HepG2 (cell line): ENCODE measurements around the gene NEDD8. TPM values are rescaled to one million over a fixed set of nuclear protein-coding genes. Genes with fewer than 3 reads are reported as not detected.

Source experiments
- CEBPB ChIP-seq: IDR thresholded peaks from 2 replicates; pipeline ENCODE4 v1.6.1; 2011; ENCODE audit warnings: low read depth, low read length, improper control_type of control experiment, borderline replicate concordance
- FOXA3 ChIP-seq: IDR thresholded peaks from 2 replicates; pipeline ENCODE4 v1.6.1; 2016; ENCODE audit warnings: missing genetic modification reagents, missing compliant biosample characterization
- FOXK1 ChIP-seq: sonication (generic); formaldehyde crosslinking; IDR thresholded peaks from 2 replicates; pipeline ENCODE4 v1.4.0; 2020; ENCODE audit warnings: low read depth, missing genetic modification reagents, borderline replicate concordance
- GTF3A ChIP-seq: sonication (generic); formaldehyde crosslinking; conservative IDR thresholded peaks from 2 replicates; pipeline ENCODE4 v1.4.0; 2020; ENCODE audit warnings: mild to moderate bottlenecking, missing genetic modification reagents
- HMGXB4 ChIP-seq, 2 experiments: sonication (generic) in 1 of 2; formaldehyde crosslinking in 1 of 2; IDR thresholded peaks; 2 replicates each; pipeline versions ENCODE4 v1.4.0 to v1.6.1; 2018 to 2020; ENCODE audit warnings: missing genetic modification reagents in 2 of 2, borderline replicate concordance in 1 of 2, low read depth in 1 of 2, mild to moderate bottlenecking in 1 of 2, missing biosample characterization in 1 of 2
- MIER3 ChIP-seq: IDR thresholded peaks from 2 replicates; pipeline ENCODE4 v1.6.1; 2016; ENCODE audit warnings: missing compliant biosample characterization, borderline replicate concordance
- NONO ChIP-seq, 2 experiments: fragments of 450-650 bp in 1 of 2; sonication (generic) in 1 of 2; formaldehyde crosslinking in 1 of 2; IDR thresholded peaks in 1 of 2; conservative IDR thresholded peaks in 1 of 2; 2 replicates each; pipeline versions ENCODE4 v1.6.1 to v1.8.0; 2017 to 2022; ENCODE audit warnings: mild to moderate bottlenecking in 1 of 2, missing genetic modification reagents in 1 of 2, moderate library complexity in 1 of 2
- NPAS2 ChIP-seq: sonication (generic); formaldehyde crosslinking; IDR thresholded peaks from 2 replicates; pipeline ENCODE4 v1.8.0; 2022; ENCODE audit warnings: mild to moderate bottlenecking, missing genetic modification reagents, borderline replicate concordance
- PBX2 ChIP-seq: IDR thresholded peaks from 2 replicates; pipeline ENCODE4 v1.6.1; 2016; ENCODE audit warnings: control low read depth
- PRDM10 ChIP-seq: sonication (generic); formaldehyde crosslinking; IDR thresholded peaks from 2 replicates; pipeline ENCODE4 v1.4.0; 2020; ENCODE audit warnings: low read depth, missing genetic modification reagents
- PRPF4 ChIP-seq: fragments of 200-400 bp; formaldehyde crosslinking; IDR thresholded peaks from 2 replicates; pipeline ENCODE4 v1.6.1; 2016; ENCODE audit warnings: low read length, low read depth; ENCODE audit not compliant: poor library complexity, severe bottlenecking
- RAD51 ChIP-seq: fragments of 450-650 bp; IDR thresholded peaks from 2 replicates; pipeline ENCODE4 v1.6.1; 2016; ENCODE audit warnings: borderline replicate concordance
- RFX3 ChIP-seq: IDR thresholded peaks from 2 replicates; pipeline ENCODE4 v1.6.1; 2016; ENCODE audit warnings: missing biosample characterization, missing genetic modification reagents
- XBP1 ChIP-seq: sonication (generic); formaldehyde crosslinking; IDR thresholded peaks from 2 replicates; pipeline ENCODE4 v1.5.0; 2020; ENCODE audit warnings: missing genetic modification reagents
- ZBTB43 ChIP-seq: sonication (generic); formaldehyde crosslinking; conservative IDR thresholded peaks from 2 replicates; pipeline ENCODE4 v1.4.0; 2020; ENCODE audit warnings: missing genetic modification reagents
- ZFX ChIP-seq: sonication (generic); formaldehyde crosslinking; IDR thresholded peaks from 2 replicates; pipeline ENCODE4 v1.4.0; 2020; ENCODE audit warnings: mild to moderate bottlenecking, low read depth, missing genetic modification reagents, moderate library complexity
- ZNF205 ChIP-seq: IDR thresholded peaks from 2 replicates; pipeline ENCODE4 v1.6.1; 2018; ENCODE audit warnings: missing biosample characterization, missing genetic modification reagents
- ZNF276 ChIP-seq: sonication (generic); formaldehyde crosslinking; IDR thresholded peaks from 2 replicates; pipeline ENCODE4 v1.4.0; 2020; ENCODE audit warnings: mild to moderate bottlenecking, low read depth, missing genetic modification reagents
- polyA plus RNA-seq, 8 experiments: library from polyadenylated mRNA; depleted of rRNA in 3 of 8; stranded (reverse) in 7 of 8; unstranded in 1 of 8; fragments of >200 nt; fragmentation: Illumina TruSeq in 4 of 8; extraction: Trizol in 4 of 8; gene quantifications; 2 replicates each; pipeline versions ENCODE4 v1.2.1 to v1.2.3, GENCODE V29; 2011 to 2016; ENCODE audit warnings: low read depth in 4 of 8, missing spikeins in 1 of 8, mixed read lengths in 1 of 8; ENCODE audit not compliant: insufficient read depth in 1 of 8
- total RNA-seq, 5 experiments: library from RNA; depleted of rRNA; stranded (reverse); fragments of >200 nt; fragmentation: Illumina TruSeq; extraction: Trizol; gene quantifications; 2 replicates each; pipeline ENCODE4 v1.2.3, GENCODE V29; 2016; ENCODE audit warnings: low read depth in 1 of 5

NEDD8 gene
- total and polyA plus RNA-seq, 2 of the 13 experiments (the other 11 are each of a cell fraction or from before 2014, with no cell fraction given): 535 to 713 TPM

- TF ChIP-seq CEBPB (peak; percentile 100), PRPF4 (peak; percentile 23), ZBTB43 (CRISPR knock-in tag) (peak; percentile 81), HMGXB4 (CRISPR knock-in tag; IDR thresholded peaks at IDR 0.05; ENCODE audit: borderline replicate concordance in 1 of 2, low read depth in 1 of 2) (peak; percentile 100), ZFX (CRISPR knock-in tag) (peak; percentile 98), RFX3 (CRISPR knock-in tag) (peak; percentile 17; the same call in 1 of the 2 replicates), NPAS2 (CRISPR knock-in tag) (no peak), NONO (IDR thresholded peaks at IDR 0.05) (no peak), NONO (CRISPR knock-in tag; conservative IDR thresholded peaks at IDR 0.05) (peak; percentile 100), ZNF205 (peak; percentile 98), FOXK1 (CRISPR knock-in tag) (peak; percentile 99), RAD51 (no peak), XBP1 (CRISPR knock-in tag) (no peak), GTF3A (peak; percentile 92; the same call in 1 of the 2 replicates), PRDM10 (CRISPR knock-in tag) (peak; percentile 75; the same call in 1 of the 2 replicates), MIER3 (CRISPR knock-in tag) (peak; percentile 100), PBX2 (CRISPR knock-in tag) (0 out of 2 replicates have a peak, but pooled peaks have one; percentile 7), ZNF276 (CRISPR knock-in tag) (peak; percentile 96), FOXA3 (CRISPR knock-in tag) (peak; percentile 92)
Measured at GRCh38 chr14:24215495-24216344, 16.4 kb downstream of the NEDD8 start, which contains the start of gene MDP1 (continued).
